ENCODE data around the gene HYAL3.
"Not testable (repeated sequence)": the region's sequence is repeated elsewhere in the genome, so short reads cannot be mapped to it uniquely, and the experiment has no call there.

The HYAL3 gene

GRCh38 chr3:50288387-50289007 lies 10.7 kb downstream of the HYAL3 start:
- no peak for DNase-seq

- no peak for DNase-seq
Observed at GRCh38 chr3:50287262-50287661, 11.9 kb downstream of the HYAL3 start.

- DNase-seq = no peak
Observed at GRCh38 chr3:50286322-50287227, 12.6 kb downstream of the HYAL3 start.

GRCh38 chr3:50284121-50284520 lies 15.1 kb downstream of the HYAL3 start:
- DNase-seq = not testable (repeated sequence)

- DNase-seq = no peak
Observed at GRCh38 chr3:50279255-50280016, 19.8 kb downstream of the HYAL3 start.

- no peak for DNase-seq
Observed at GRCh38 chr3:50278880-50279224, 20.4 kb downstream of the HYAL3 start, which contains the start of gene LSMEM2. Gene LSMEM2, plus strand, starts transcription at chr3:50279087. Its CDS starts 27 bp downstream, at chr3:50279114.

GRCh38 chr3:50278123-50278879 lies 20.9 kb downstream of the HYAL3 start:
- DNase-seq = no peak

- DNase-seq = no peak
Observed at GRCh38 chr3:50276762-50277101, 22.5 kb downstream of the HYAL3 start.

GRCh38 chr3:50275996-50276761 lies 23.0 kb downstream of the HYAL3 start:
- DNase-seq = no peak

- no peak for DNase-seq
Observed at GRCh38 chr3:50275141-50275995, 23.8 kb downstream of the HYAL3 start.

- peak; percentile 52 for DNase-seq
Observed at GRCh38 chr3:50274371-50275104, 24.7 kb downstream of the HYAL3 start.

- no peak for DNase-seq
Observed at GRCh38 chr3:50273689-50274065, 25.5 kb downstream of the HYAL3 start.

GRCh38 chr3:50272911-50273688 lies 26.1 kb downstream of the HYAL3 start:
- DNase-seq = peak; percentile 76

GRCh38 chr3:50272538-50272910 lies 26.7 kb downstream of the HYAL3 start:
- DNase-seq = not testable (repeated sequence)

GRCh38 chr3:50271314-50271936 lies 27.8 kb downstream of the HYAL3 start:
- no peak for DNase-seq

GRCh38 chr3:50270422-50271224 lies 28.6 kb downstream of the HYAL3 start:
- DNase-seq = peak; percentile 59

GRCh38 chr3:50269977-50270413 lies 29.2 kb downstream of the HYAL3 start:
- DNase-seq = peak; percentile 78

GRCh38 chr3:50269460-50269859 lies 29.7 kb downstream of the HYAL3 start:
- no peak for DNase-seq
